ENCODE data around the gene C11orf42.
A peak's percentile ranks its signal among the peaks of the same experiment; 100 is the strongest.

The C11orf42 gene

GRCh38 chr11:6258571-6259081 is 53.3 kb downstream of the C11orf42 start:
- Mint-ChIP-seq H3K4me1 (peaks cover 6% of the 10 kb centered on the region), H3K36me3 (ENCODE audit: low read depth) (no peaks in the 10 kb centered on the region), H3K9me3 (no peaks in the 10 kb centered on the region), H3K27me3 (ENCODE audit: low read depth, poor library complexity) (peaks cover 2% of the 10 kb centered on the region), H3K4me3 (peak overlapping the region; percentile 83), H3K27ac (no peak overlapping the region)
- TF ChIP-seq CTCF (IDR thresholded peaks at IDR 0.05) = no peak
- peak; percentile 54 for DNase-seq

- DNase-seq = no peak
- no peaks in the 10 kb centered on the region for H3K36me3 Mint-ChIP-seq (ENCODE audit: low read depth)
- no peaks in the 10 kb centered on the region for H3K9me3 Mint-ChIP-seq
- peaks cover 6% of the 10 kb centered on the region for H3K4me1 Mint-ChIP-seq
- peaks cover 17% of the 10 kb centered on the region for H3K27me3 Mint-ChIP-seq (ENCODE audit: low read depth, poor library complexity)
- no peak overlapping the region for H3K27ac Mint-ChIP-seq
- TF ChIP-seq CTCF (IDR thresholded peaks at IDR 0.05) = no peak
- H3K4me3 Mint-ChIP-seq = no peak overlapping the region
Measured at GRCh38 chr11:6260207-6260726, 54.9 kb downstream of the C11orf42 start.

Measured in nephron progenitor cell (in vitro differentiated cells).